ENCODE results near the gene GRPEL1. TPM values are rescaled to one million over a fixed set of nuclear protein-coding genes. Genes with fewer than 3 reads are reported as not detected.

Gene GRPEL1
- 50.3 and 57.3 TPM in 2 replicates for total RNA-seq

DNA sequence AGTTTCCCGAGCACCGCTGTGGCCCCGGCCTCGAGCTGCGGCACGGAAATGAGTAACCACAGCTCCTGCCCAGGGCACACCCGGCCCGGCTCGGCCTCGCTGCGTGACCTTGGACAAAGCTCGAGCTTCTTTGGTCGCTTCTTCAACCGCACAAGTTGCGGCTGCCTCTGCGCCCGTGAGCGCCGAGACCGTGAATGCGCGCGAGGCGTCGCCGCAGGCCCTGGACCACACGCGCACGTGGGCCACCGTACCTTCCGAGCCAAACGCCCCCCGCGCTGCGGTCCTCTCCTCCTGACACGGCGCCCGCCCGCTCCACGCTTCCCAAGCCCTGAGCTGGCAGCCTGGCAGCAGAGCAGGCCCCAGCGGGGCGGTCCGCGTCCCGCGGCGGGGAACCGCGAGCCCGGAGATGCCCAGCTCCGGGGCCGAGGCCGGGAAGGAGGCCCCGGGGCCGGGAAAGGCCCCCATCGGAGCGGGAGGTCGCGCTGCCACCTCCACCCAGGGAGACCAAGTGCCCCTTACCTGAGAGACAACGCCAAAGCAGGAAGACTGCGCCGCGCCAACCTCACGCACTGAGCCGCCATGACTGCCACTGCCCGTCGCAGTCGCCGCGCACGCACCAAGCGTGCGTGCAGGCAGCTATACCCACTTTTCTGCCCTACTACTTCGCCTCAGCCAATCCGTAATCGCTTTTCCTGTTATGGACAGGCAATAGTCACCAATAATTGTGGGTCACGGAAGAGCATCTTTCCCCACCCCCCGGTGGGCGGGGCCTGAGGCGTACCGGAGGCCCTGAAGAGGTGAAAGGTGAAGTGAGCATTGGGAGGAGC, at the start of gene GRPEL1:
Gene GRPEL1 (minus strand): TSS at position 613 of the 827 bp plus-strand sequence. CDS start 32 bp downstream, at position 581.

DNA sequence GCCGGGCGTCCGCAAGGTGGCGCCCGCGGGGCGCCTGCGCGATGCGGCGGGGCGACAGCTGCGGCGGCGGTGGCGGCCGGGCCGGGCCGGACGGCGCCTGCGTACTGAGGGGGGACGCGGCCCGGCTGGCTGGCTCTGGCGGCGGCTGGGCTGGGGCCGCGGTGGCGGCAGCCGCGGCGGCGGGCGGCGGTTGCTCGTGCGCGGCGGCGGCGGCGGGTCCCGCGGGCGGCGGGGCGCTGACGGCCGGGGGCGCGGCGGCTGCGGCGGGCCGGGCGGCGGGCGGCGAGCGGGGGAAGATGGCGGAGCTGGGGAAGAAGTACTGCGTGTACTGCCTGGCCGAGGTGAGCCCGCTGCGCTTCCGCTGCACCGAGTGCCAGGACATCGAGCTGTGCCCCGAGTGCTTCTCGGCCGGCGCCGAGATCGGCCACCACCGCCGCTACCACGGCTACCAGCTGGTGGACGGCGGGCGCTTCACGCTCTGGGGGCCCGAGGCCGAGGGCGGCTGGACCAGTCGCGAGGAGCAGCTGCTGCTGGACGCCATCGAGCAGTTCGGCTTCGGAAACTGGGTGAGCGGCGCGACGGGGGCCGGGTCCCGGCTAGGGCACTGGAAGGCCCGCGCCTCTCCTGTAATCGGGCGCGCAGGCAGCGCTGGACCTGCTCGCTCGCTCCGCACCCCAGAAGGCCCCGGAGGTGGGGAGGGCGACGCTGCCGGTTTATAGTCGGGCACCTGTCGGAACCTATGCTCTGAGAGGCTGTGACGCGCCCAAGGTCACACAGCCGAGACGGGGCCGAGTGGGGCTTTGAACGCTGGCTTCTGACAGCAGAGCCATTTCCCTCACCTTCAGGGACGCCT, 24.4 kb downstream of the GRPEL1 start, which contains the start of gene TADA2B:
Gene TADA2B (plus strand): TSS at position 89 of the 853 bp plus-strand sequence. CDS start 208 bp downstream, at position 297.

Other genes starting within 250 kb of the GRPEL1 start
- gene TBC1D14, start 158.2 kb downstream of the GRPEL1 start, total RNA-seq = 32.8 and 34.6 TPM in 2 replicates
- gene TADA2B, start 24.7 kb downstream of the GRPEL1 start, total RNA-seq = 10.8 TPM in 2 replicates
- gene SORCS2, start 124.5 kb upstream of the GRPEL1 start, total RNA-seq = not detected in 2 replicates